IMR-90 (cell line): Measurements from ENCODE around the gene NRP2. TPM values are rescaled to one million over a fixed set of nuclear protein-coding genes. Genes with fewer than 3 reads are reported as not detected.
A peak's percentile ranks its signal among the peaks of the same experiment; 100 is the strongest.

Experiments used
- ATAC-seq: fragments of 200-7000 bp; cut with Tn5 transposase; 2 replicates; pipeline ENCODE4 v1.9.1; 2020; ENCODE audit warnings: low read depth, mild to moderate bottlenecking, moderate library complexity
- BruUV-seq: library from RNA; stranded (reverse); fragments of 400-500 nt; replicated peaks from 2 replicates; lab custom pipeline; 2021; lab: Mats Ljungman, UMichigan
- CTCF ChIA-PET: fragments of 300-600 bp; formaldehyde crosslinking; extraction: SDS; loops from one replicate; lab custom pipeline; 2021; ENCODE audit warnings: antibody characterized with exemption; lab: Yijun Ruan, JAX
- POLR2A ChIA-PET: fragments of 300-600 bp; sonication (Branson Sonifier 250); formaldehyde crosslinking; loops from one replicate; lab custom pipeline; 2022; ENCODE audit warnings: antibody characterized with exemption; ENCODE audit not compliant: unreplicated experiment; lab: Charles Lee
- DNase-seq: peaks from one replicate; pipeline ENCODE4 v3.0.0; 2013
- H2AFZ ChIP-seq: replicated peaks from 2 replicates; pipeline ENCODE3; 2013; ENCODE audit warnings: low read length, mild to moderate bottlenecking; ENCODE audit not compliant: poor library complexity
- H2AK5ac ChIP-seq: 2 replicates; pipeline ENCODE4 v1.6.1; 2013; ENCODE audit warnings: low read depth, low read length, inconsistent platforms
- H2AK9ac ChIP-seq: replicated peaks from 2 replicates; pipeline ENCODE3; 2013; ENCODE audit warnings: mild to moderate bottlenecking, low read depth, low read length, moderate library complexity; ENCODE audit not compliant: poor library complexity
- H2BK120ac ChIP-seq: 2 replicates; pipeline ENCODE4 v1.6.1; 2013; ENCODE audit warnings: low read depth, low read length, inconsistent platforms
- H2BK15ac ChIP-seq: 3 replicates; pipeline ENCODE4 v1.6.1; 2013; ENCODE audit warnings: low read depth, low read length, inconsistent platforms
- H2BK20ac ChIP-seq: 2 replicates; pipeline ENCODE4 v1.6.1; 2013; ENCODE audit warnings: low read depth, mild to moderate bottlenecking, inconsistent platforms, low read length, moderate library complexity
- H2BK5ac ChIP-seq: 2 replicates; pipeline ENCODE4 v1.6.1; 2013; ENCODE audit warnings: mild to moderate bottlenecking, low read depth, low read length, inconsistent platforms; ENCODE audit not compliant: poor library complexity, severe bottlenecking
- H3K14ac ChIP-seq: replicated peaks from 2 replicates; pipeline ENCODE4 v1.6.1; 2013; ENCODE audit warnings: low read depth, low read length, inconsistent platforms
- H3K18ac ChIP-seq: 2 replicates; pipeline ENCODE4 v1.6.1; 2013; ENCODE audit warnings: low read depth, low read length, control low read depth
- H3K23ac ChIP-seq: 2 replicates; pipeline ENCODE4 v1.6.1; 2013; ENCODE audit warnings: low read depth, low read length, inconsistent platforms
- H3K27ac ChIP-seq: 2 replicates; pipeline ENCODE4 v1.5.1; 2013; ENCODE audit warnings: mild to moderate bottlenecking, control low read depth, low read length; ENCODE audit not compliant: insufficient read depth
- H3K27me3 ChIP-seq: 2 replicates; pipeline ENCODE4 v1.6.1; 2013; ENCODE audit warnings: low read length; ENCODE audit not compliant: control insufficient read depth, insufficient read depth
- H3K36me3 ChIP-seq: 2 replicates; pipeline ENCODE4 v1.6.1; 2013; ENCODE audit warnings: low read length, mixed read lengths; ENCODE audit not compliant: control insufficient read depth, insufficient read depth
- H3K4ac ChIP-seq: 2 replicates; pipeline ENCODE4 v1.6.1; 2013; ENCODE audit warnings: low read depth, low read length, inconsistent platforms
- H3K4me1 ChIP-seq: 2 replicates; pipeline ENCODE4 v1.6.1; 2013; ENCODE audit warnings: low read length, mixed read lengths; ENCODE audit not compliant: control insufficient read depth, insufficient read depth
- H3K4me2 ChIP-seq: 2 replicates; pipeline ENCODE4 v1.6.1; 2013; ENCODE audit warnings: low read depth, mild to moderate bottlenecking, control low read depth, low read length, moderate library complexity
- H3K4me3 ChIP-seq: 2 replicates; pipeline ENCODE4 v1.5.1; 2013; ENCODE audit warnings: low read depth, mild to moderate bottlenecking, control low read depth, low read length, moderate library complexity; ENCODE audit not compliant: insufficient read depth
- H3K56ac ChIP-seq: 2 replicates; pipeline ENCODE4 v1.6.1; 2013; ENCODE audit warnings: low read length, inconsistent platforms; ENCODE audit not compliant: insufficient read depth; ENCODE audit errors: extremely low read depth
- H3K79me1 ChIP-seq, 2 experiments: 2 replicates each; pipeline ENCODE4 v1.6.1; 2013; ENCODE audit warnings: low read length in 2 of 2, inconsistent platforms in 1 of 2, low read depth in 1 of 2
- H3K9ac ChIP-seq: 2 replicates; pipeline ENCODE4 v1.6.1; 2013; ENCODE audit warnings: low read depth, low read length, control low read depth
- H3K9me1 ChIP-seq: 2 replicates; pipeline ENCODE4 v1.6.1; 2013; ENCODE audit warnings: low read length, inconsistent platforms; ENCODE audit not compliant: insufficient read depth
- H3K9me3 ChIP-seq: 2 replicates; pipeline ENCODE4 v1.6.1; 2013; ENCODE audit warnings: low read length; ENCODE audit not compliant: control insufficient read depth, insufficient read depth
- H4K20me1 ChIP-seq: 2 replicates; pipeline ENCODE4 v1.6.1; 2013; ENCODE audit warnings: low read length, inconsistent platforms; ENCODE audit not compliant: insufficient read depth
- H4K5ac ChIP-seq: 2 replicates; pipeline ENCODE4 v1.6.1; 2013; ENCODE audit warnings: mild to moderate bottlenecking, low read depth, low read length, control low read depth
- H4K8ac ChIP-seq, 2 experiments: 2 replicates each; pipeline ENCODE4 v1.6.1; 2013; ENCODE audit warnings: low read depth in 2 of 2, low read length in 2 of 2, control low read depth in 1 of 2, inconsistent platforms in 1 of 2
- H4K91ac ChIP-seq: 2 replicates; pipeline ENCODE4 v1.6.1; 2013; ENCODE audit warnings: low read depth, low read length, inconsistent platforms; ENCODE audit not compliant: insufficient read depth
- BHLHE40 ChIP-seq: fragments of 150-350 bp; IDR thresholded peaks from 2 replicates; pipeline ENCODE4 v1.6.1; 2016; ENCODE audit warnings: mild to moderate bottlenecking, low read depth, low read length
- CEBPB ChIP-seq: IDR thresholded peaks from 2 replicates; pipeline ENCODE4 v1.6.1; 2012; ENCODE audit warnings: low read depth, low read length, improper control_type of control experiment
- CHD1 ChIP-seq: IDR thresholded peaks from 2 replicates; pipeline ENCODE4 v1.6.1; 2012; ENCODE audit warnings: low read depth, low read length, improper control_type of control experiment
- FOS ChIP-seq: fragments of 150-350 bp; IDR thresholded peaks from 2 replicates; pipeline ENCODE4 v1.6.1; 2016; ENCODE audit warnings: low read depth, low read length
- MAFK ChIP-seq: IDR thresholded peaks from 2 replicates; pipeline ENCODE4 v1.6.1; 2012; ENCODE audit warnings: low read depth, low read length, improper control_type of control experiment
- MAZ ChIP-seq: IDR thresholded peaks from 2 replicates; pipeline ENCODE4 v1.6.1; 2012; ENCODE audit warnings: low read depth, mild to moderate bottlenecking, low read length, improper control_type of control experiment, moderate library complexity, borderline replicate concordance
- MXI1 ChIP-seq: IDR thresholded peaks from 2 replicates; pipeline ENCODE4 v1.6.1; 2012; ENCODE audit warnings: low read depth, mild to moderate bottlenecking, low read length, moderate library complexity, borderline replicate concordance
- NFE2L2 ChIP-seq: fragments of 150-350 bp; IDR thresholded peaks from 2 replicates; pipeline ENCODE4 v1.6.1; 2016; ENCODE audit warnings: low read depth, mild to moderate bottlenecking, low read length
- POLR2A ChIP-seq: IDR thresholded peaks from 2 replicates; pipeline ENCODE4 v1.6.1; 2012; ENCODE audit warnings: mild to moderate bottlenecking, low read depth, low read length
- RAD21 ChIP-seq: IDR thresholded peaks from 2 replicates; pipeline ENCODE4 v1.6.1; 2012; ENCODE audit warnings: low read length, improper control_type of control experiment
- RCOR1 ChIP-seq: IDR thresholded peaks from 2 replicates; pipeline ENCODE4 v1.6.1; 2012; ENCODE audit warnings: mild to moderate bottlenecking, low read length, improper control_type of control experiment; ENCODE audit not compliant: insufficient replicate concordance
- RFX5 ChIP-seq: IDR thresholded peaks from 2 replicates; pipeline ENCODE4 v1.8.0; 2012; ENCODE audit warnings: low read depth, mild to moderate bottlenecking, low read length, moderate library complexity
- SMC3 ChIP-seq: fragments of 150-350 bp; IDR thresholded peaks from 2 replicates; pipeline ENCODE4 v1.6.1; 2016; ENCODE audit warnings: low read depth, mild to moderate bottlenecking, antibody characterized with exemption, low read length, moderate library complexity
- WGBS, 2 experiments: methylation state at CpG; one replicate each; pipeline versions ENCODE4 v1.1.5 to v1.1.7; 2013; ENCODE audit warnings: missing lambda C conversion rate in 2 of 2; ENCODE audit not compliant: insufficient read length in 1 of 2; ENCODE audit errors: extremely low coverage in 2 of 2; 5-methylcytosine and 5-hydroxymethylcytosine counted together
- dilution Hi-C: fragments of 300-500 bp; cut with HindIII; formaldehyde crosslinking; loops from one replicate; pipeline ENCODE4 v1.14.3; 2018; ENCODE audit warnings: low sequenced_read_pairs; ENCODE audit not compliant: unreplicated experiment
- in situ Hi-C: fragments of 300-500 bp; cut with MboI; formaldehyde crosslinking; loops from 3 replicates; pipeline ENCODE4 v1.14.3; 2019; ENCODE audit warnings: low sequenced_read_pairs, inconsistent platforms, mixed read lengths
- intact Hi-C: fragments of 100-400 bp; cut with micrococcal nuclease; formaldehyde crosslinking; loops from 2 replicates; pipeline ENCODE4 v1.10.0; 2022
- polyA plus RNA-seq, 3 experiments: library from polyadenylated mRNA; depleted of rRNA; stranded (reverse); fragments of >200 nt; gene quantifications; 2 replicates each; pipeline ENCODE4 v1.2.3, GENCODE V29; 2012; ENCODE audit warnings: low replicate concordance in 1 of 3
- total RNA-seq: library from RNA; depleted of rRNA; stranded (reverse); fragments of >200 nt; gene quantifications from 2 replicates; pipeline ENCODE4 v1.2.3, GENCODE V29; 2012
- TF ChIP-seq, protein P1 (sequence below): conservative IDR thresholded peaks from 2 replicates; pipeline ENCODE4 v1.5.1; 2012; ENCODE audit warnings: mild to moderate bottlenecking, low read depth, low read length, improper control_type of control experiment
- TF ChIP-seq, protein P2 (sequence below): fragments of 150-350 bp; IDR thresholded peaks from 2 replicates; pipeline ENCODE4 v1.6.1; 2016; ENCODE audit warnings: low read depth, mild to moderate bottlenecking, low read length, moderate library complexity, borderline replicate concordance

Gene NRP2
- total and polyA plus RNA-seq, 2 of the 4 experiments (the other 2 are of a cell fraction), result 46.4 to 51.3 TPM

DNA sequence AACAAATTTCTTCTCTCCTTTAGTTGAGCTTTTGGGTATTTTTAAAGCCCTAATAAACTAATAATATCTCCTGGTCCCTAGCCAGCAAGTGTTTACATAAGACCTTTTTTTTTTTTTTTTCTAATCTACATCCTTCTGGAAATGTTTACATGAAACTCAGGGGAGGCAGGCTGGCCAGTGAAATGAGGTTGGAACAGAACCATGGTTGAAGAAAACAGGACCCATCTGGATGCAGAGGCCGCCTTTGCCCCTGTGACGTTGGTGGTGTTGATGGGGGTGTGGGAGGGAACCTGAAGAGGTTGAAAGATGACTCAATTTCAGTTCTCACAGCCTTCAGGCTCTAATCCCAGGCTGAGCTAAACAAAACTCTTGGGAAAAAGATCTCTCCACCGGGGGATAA lies 118.5 kb downstream of the NRP2 start:
- ChIA-PET POLR2A (interaction anchor here (0.6 to 0.7 kb wide), 4 partner anchors 8 to 123 kb away, joined by 3 to 8 read pairs (median 8); no protein-coding TSS in a partner anchor), CTCF (no interaction called here)
- no TSS peak for BruUV-seq
- 0 out of 2 replicates have a peak, but pooled peaks have one; percentile 23 for TF ChIP-seq CEBPB
- no peak for TF ChIP-seq CHD1
- TF ChIP-seq, protein P1, sequence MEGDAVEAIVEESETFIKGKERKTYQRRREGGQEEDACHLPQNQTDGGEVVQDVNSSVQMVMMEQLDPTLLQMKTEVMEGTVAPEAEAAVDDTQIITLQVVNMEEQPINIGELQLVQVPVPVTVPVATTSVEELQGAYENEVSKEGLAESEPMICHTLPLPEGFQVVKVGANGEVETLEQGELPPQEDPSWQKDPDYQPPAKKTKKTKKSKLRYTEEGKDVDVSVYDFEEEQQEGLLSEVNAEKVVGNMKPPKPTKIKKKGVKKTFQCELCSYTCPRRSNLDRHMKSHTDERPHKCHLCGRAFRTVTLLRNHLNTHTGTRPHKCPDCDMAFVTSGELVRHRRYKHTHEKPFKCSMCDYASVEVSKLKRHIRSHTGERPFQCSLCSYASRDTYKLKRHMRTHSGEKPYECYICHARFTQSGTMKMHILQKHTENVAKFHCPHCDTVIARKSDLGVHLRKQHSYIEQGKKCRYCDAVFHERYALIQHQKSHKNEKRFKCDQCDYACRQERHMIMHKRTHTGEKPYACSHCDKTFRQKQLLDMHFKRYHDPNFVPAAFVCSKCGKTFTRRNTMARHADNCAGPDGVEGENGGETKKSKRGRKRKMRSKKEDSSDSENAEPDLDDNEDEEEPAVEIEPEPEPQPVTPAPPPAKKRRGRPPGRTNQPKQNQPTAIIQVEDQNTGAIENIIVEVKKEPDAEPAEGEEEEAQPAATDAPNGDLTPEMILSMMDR, result no peak
- TF ChIP-seq SMC3, result no peak
- peak; percentile 44 for TF ChIP-seq RCOR1
- TF ChIP-seq, protein P2, sequence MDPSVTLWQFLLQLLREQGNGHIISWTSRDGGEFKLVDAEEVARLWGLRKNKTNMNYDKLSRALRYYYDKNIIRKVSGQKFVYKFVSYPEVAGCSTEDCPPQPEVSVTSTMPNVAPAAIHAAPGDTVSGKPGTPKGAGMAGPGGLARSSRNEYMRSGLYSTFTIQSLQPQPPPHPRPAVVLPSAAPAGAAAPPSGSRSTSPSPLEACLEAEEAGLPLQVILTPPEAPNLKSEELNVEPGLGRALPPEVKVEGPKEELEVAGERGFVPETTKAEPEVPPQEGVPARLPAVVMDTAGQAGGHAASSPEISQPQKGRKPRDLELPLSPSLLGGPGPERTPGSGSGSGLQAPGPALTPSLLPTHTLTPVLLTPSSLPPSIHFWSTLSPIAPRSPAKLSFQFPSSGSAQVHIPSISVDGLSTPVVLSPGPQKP, result no peak
- TF ChIP-seq RFX5, result no peak
- no peak for TF ChIP-seq MAFK
- no peak for TF ChIP-seq NFE2L2
- TF ChIP-seq MXI1, result no peak
- TF ChIP-seq RAD21, result no peak
- peak; percentile 52; the same call in 1 of the 2 replicates for TF ChIP-seq FOS
- 0 out of 2 replicates have a peak, but pooled peaks have one; percentile 16 for TF ChIP-seq MAZ
- TF ChIP-seq BHLHE40, result no peak
- no peak for TF ChIP-seq POLR2A

More for the DNA sequence above, 118.5 kb downstream of the NRP2 start:
- in situ Hi-C loops (no loop called here), intact Hi-C loops (no loop called here), dilution Hi-C loops (no loop called here)
- Histone ChIP-seq H3K4me3 (no peak overlapping the region), H3K9me3 (peaks cover 12% of the 10 kb centered on the region), H3K9ac (no peak overlapping the region), H4K8ac (peak overlapping the region in 1 of 2 experiments; percentile 61; a peak in 1 of 4 replicates), H3K4ac (peak overlapping the region; percentile 5), H3K27me3 (peaks cover 5% of the 10 kb centered on the region), H2BK20ac (0 out of 2 replicates have a peak overlapping the region, but pooled peaks have one; percentile 82), H3K79me1 (no peaks in the 10 kb centered on the region), H2AK9ac (peak overlapping the region; percentile 67), H2BK5ac (peak overlapping the region; percentile 21), H2AFZ (peak overlapping the region; percentile 72), H3K23ac (0 out of 2 replicates have a peak overlapping the region, but pooled peaks have one; percentile 53), H3K9me1 (peaks cover 22% of the 10 kb centered on the region), H4K91ac (peak overlapping the region; percentile 85; the same call in 1 of the 2 replicates), H4K5ac (no peak overlapping the region), H3K18ac (no peak overlapping the region; the same call in 1 of the 2 replicates), H2BK15ac (no peak overlapping the region), H3K4me2 (no peak overlapping the region; the same call in 1 of the 2 replicates), H3K56ac (no peak overlapping the region), H3K27ac (peak overlapping the region; percentile 73; the same call in 1 of the 2 replicates), H2BK120ac (peak overlapping the region; percentile 60; the same call in 1 of the 2 replicates), H2AK5ac (peak overlapping the region; percentile 90; the same call in 1 of the 2 replicates), H3K36me3 (peaks cover 8% of the 10 kb centered on the region; the same call in 1 of the 2 replicates), H4K20me1 (no peaks in the 10 kb centered on the region), H3K14ac (0 out of 2 replicates have a peak overlapping the region, but pooled peaks have one; percentile 85), H3K4me1 (peaks cover 28% of the 10 kb centered on the region)
- DNase-seq (peak; percentile 99), ATAC-seq (peak; percentile 88)
- WGBS, 2 experiments, result 0% methylated on average over 2 of the region's 3 CpGs; no CpG with 5 or more reads in 1 of the 2 experiments
